SU-DHL-6 (cell line): Measurements from ENCODE around the gene EDA.

Source experiments
- CTCF ChIP-seq: fragments of 200-600 bp; sonication (generic); IDR thresholded peaks from one replicate; pipeline ENCODE4 v1.5.1; 2017; ENCODE audit warnings: antibody characterized with exemption, mild to moderate bottlenecking, low read length, moderate library complexity; ENCODE audit not compliant: insufficient read depth, poor library complexity, severe bottlenecking
- EZH2phosphoT487 ChIP-seq: fragments of 200-600 bp; sonication (generic), shearing (Covaris generic); conservative IDR thresholded peaks from 2 replicates; pipeline ENCODE4 v1.6.1; 2018; ENCODE audit warnings: mild to moderate bottlenecking, antibody characterized with exemption, low read length, moderate library complexity, mixed read lengths

DNA sequence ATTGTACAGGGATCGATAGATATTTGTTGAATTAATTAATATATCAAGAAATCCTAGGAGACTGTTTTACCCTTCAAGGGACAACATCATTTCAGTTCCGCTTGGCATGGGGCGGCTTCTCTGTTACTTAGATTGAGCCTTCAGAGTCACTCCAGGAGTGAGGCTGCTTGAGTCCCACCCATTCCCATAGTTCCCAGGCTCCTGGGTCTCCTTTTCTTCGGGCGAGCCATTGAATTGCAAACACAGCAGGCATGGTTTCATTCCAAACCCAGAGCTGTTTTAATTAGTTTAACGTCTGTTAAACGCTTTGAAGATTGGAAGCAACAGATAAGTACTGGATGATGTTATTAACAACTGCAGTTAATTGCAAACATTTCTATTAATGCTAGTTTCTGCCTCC, 571 bp upstream of the EDA start:
- no peak for TF ChIP-seq CTCF
- no peak for TF ChIP-seq EZH2phosphoT487
